Neuron (in vitro differentiated cells): Measurements from ENCODE around the gene TPPP3.
A peak's percentile ranks its signal among the peaks of the same experiment; 100 is the strongest.

Experiments used
- H2AFZ ChIP-seq: one replicate; pipeline ENCODE4 v1.6.1; 2013; ENCODE audit warnings: low read depth, mild to moderate bottlenecking, inconsistent platforms, low read length, moderate library complexity
- H3K27me3 ChIP-seq: one replicate; pipeline ENCODE4 v1.6.1; 2013; ENCODE audit warnings: low read length; ENCODE audit not compliant: insufficient read depth
- H3K36me3 ChIP-seq: one replicate; pipeline ENCODE4 v1.6.1; 2013; ENCODE audit warnings: low read length; ENCODE audit not compliant: insufficient read depth
- H3K4me1 ChIP-seq: one replicate; pipeline ENCODE4 v1.6.1; 2013; ENCODE audit warnings: low read length; ENCODE audit not compliant: insufficient read depth
- H3K4me3 ChIP-seq: 2 replicates; pipeline ENCODE4 v1.5.1; 2013; ENCODE audit warnings: mild to moderate bottlenecking, low read length, moderate library complexity
- H3K9me3 ChIP-seq: one replicate; pipeline ENCODE4 v1.6.1; 2013; ENCODE audit warnings: low read length

Gene TPPP3

GRCh38 chr16:67395458-67396158 lies 2.3 kb upstream of the TPPP3 start:
- no peak overlapping the region for H3K4me3 ChIP-seq
- H3K4me1 ChIP-seq, result peaks cover 66% of the 10 kb centered on the region
- H2AFZ ChIP-seq, result no peak overlapping the region
- no peaks in the 10 kb centered on the region for H3K9me3 ChIP-seq
- H3K36me3 ChIP-seq, result no peaks in the 10 kb centered on the region
- H3K27me3 ChIP-seq, result no peaks in the 10 kb centered on the region

GRCh38 chr16:67395105-67395457 lies 1.8 kb upstream of the TPPP3 start:
- H3K9me3 ChIP-seq, result no peaks in the 10 kb centered on the region
- peaks cover 66% of the 10 kb centered on the region for H3K4me1 ChIP-seq
- no peaks in the 10 kb centered on the region for H3K36me3 ChIP-seq
- H3K4me3 ChIP-seq, result no peak overlapping the region
- H3K27me3 ChIP-seq, result no peaks in the 10 kb centered on the region
- H2AFZ ChIP-seq, result no peak overlapping the region

- Histone ChIP-seq H3K4me3 (no peak overlapping the region), H3K9me3 (no peaks in the 10 kb centered on the region), H3K4me1 (peaks cover 66% of the 10 kb centered on the region), H3K27me3 (no peaks in the 10 kb centered on the region), H3K36me3 (no peaks in the 10 kb centered on the region), H2AFZ (no peak overlapping the region)
Observed at GRCh38 chr16:67394155-67395104, 1.1 kb upstream of the TPPP3 start.

GRCh38 chr16:67393788-67394154 lies 473 bp upstream of the TPPP3 start:
- H2AFZ ChIP-seq, result peak overlapping the region; percentile 6
- no peaks in the 10 kb centered on the region for H3K9me3 ChIP-seq
- H3K4me3 ChIP-seq, result peak overlapping the region; percentile 10
- H3K27me3 ChIP-seq, result no peaks in the 10 kb centered on the region
- peaks cover 63% of the 10 kb centered on the region for H3K4me1 ChIP-seq
- H3K36me3 ChIP-seq, result no peaks in the 10 kb centered on the region

- Histone ChIP-seq H3K27me3 (no peaks in the 10 kb centered on the region), H3K4me3 (peak overlapping the region; percentile 39), H3K36me3 (no peaks in the 10 kb centered on the region), H3K4me1 (peaks cover 56% of the 10 kb centered on the region), H3K9me3 (no peaks in the 10 kb centered on the region), H2AFZ (peak overlapping the region; percentile 53)
Observed at GRCh38 chr16:67392301-67393059, 818 bp downstream of the TPPP3 start.

- Histone ChIP-seq H2AFZ (no peak overlapping the region), H3K9me3 (no peaks in the 10 kb centered on the region), H3K27me3 (no peaks in the 10 kb centered on the region), H3K4me3 (no peak overlapping the region), H3K36me3 (no peaks in the 10 kb centered on the region), H3K4me1 (peaks cover 47% of the 10 kb centered on the region)
Observed at GRCh38 chr16:67391424-67392300, 1.6 kb downstream of the TPPP3 start.

- Histone ChIP-seq H3K27me3 (no peaks in the 10 kb centered on the region), H3K4me3 (no peak overlapping the region), H3K9me3 (no peaks in the 10 kb centered on the region), H3K4me1 (peaks cover 40% of the 10 kb centered on the region), H3K36me3 (no peaks in the 10 kb centered on the region), H2AFZ (no peak overlapping the region)
Observed at GRCh38 chr16:67390816-67391423, 2.4 kb downstream of the TPPP3 start.

- no peaks in the 10 kb centered on the region for H3K36me3 ChIP-seq
- no peak overlapping the region for H3K4me3 ChIP-seq
- H3K9me3 ChIP-seq, result no peaks in the 10 kb centered on the region
- H2AFZ ChIP-seq, result no peak overlapping the region
- peaks cover 3% of the 10 kb centered on the region for H3K27me3 ChIP-seq
- H3K4me1 ChIP-seq, result peaks cover 34% of the 10 kb centered on the region
Observed at GRCh38 chr16:67389911-67390815, 3.1 kb downstream of the TPPP3 start.

GRCh38 chr16:67388591-67388990 lies 4.7 kb downstream of the TPPP3 start:
- Histone ChIP-seq H3K4me1 (peaks cover 26% of the 10 kb centered on the region), H3K36me3 (no peaks in the 10 kb centered on the region)

GRCh38 chr16:67388191-67388590 lies 5.1 kb downstream of the TPPP3 start:
- no peak overlapping the region for H2AFZ ChIP-seq
- no peaks in the 10 kb centered on the region for H3K9me3 ChIP-seq
- peaks cover 24% of the 10 kb centered on the region for H3K4me1 ChIP-seq
- H3K4me3 ChIP-seq, result no peak overlapping the region
- no peaks in the 10 kb centered on the region for H3K36me3 ChIP-seq
- peaks cover 3% of the 10 kb centered on the region for H3K27me3 ChIP-seq

More at GRCh38 chr16:67388591-67388990, 4.7 kb downstream of the TPPP3 start:
- no peak overlapping the region for H2AFZ ChIP-seq
- H3K27me3 ChIP-seq, result peaks cover 3% of the 10 kb centered on the region
- H3K9me3 ChIP-seq, result no peaks in the 10 kb centered on the region
- H3K4me3 ChIP-seq, result no peak overlapping the region

GRCh38 chr16:67387479-67388079 lies 5.7 kb downstream of the TPPP3 start:
- Histone ChIP-seq H3K27me3 (peaks cover 3% of the 10 kb centered on the region), H3K36me3 (no peaks in the 10 kb centered on the region), H3K4me1 (peaks cover 18% of the 10 kb centered on the region), H2AFZ (no peak overlapping the region), H3K9me3 (no peaks in the 10 kb centered on the region), H3K4me3 (no peak overlapping the region)
